GM13976 (cell line): Measurements from ENCODE around the gene KDM8.
A peak's percentile ranks its signal among the peaks of the same experiment; 100 is the strongest.

Source experiments
- DNase-seq: peaks from one replicate; pipeline ENCODE4 v3.0.0; 2012; ENCODE audit warnings: low spot score
- in situ Hi-C: fragments of 300-500 bp; cut with MboI; formaldehyde crosslinking; loops from one replicate; pipeline ENCODE4 v1.12.0; 2022; ENCODE audit warnings: low sequenced_read_pairs, mixed read lengths, inconsistent platforms; ENCODE audit not compliant: unreplicated experiment
- TF ChIP-seq, protein P1 (sequence below): IDR thresholded peaks from 2 replicates; pipeline ENCODE4 v1.5.1; 2012; ENCODE audit warnings: borderline replicate concordance, mild to moderate bottlenecking; ENCODE audit not compliant: insufficient read depth; ENCODE audit errors: extremely low read depth, missing control alignments, control extremely low read depth

KDM8 gene

DNA sequence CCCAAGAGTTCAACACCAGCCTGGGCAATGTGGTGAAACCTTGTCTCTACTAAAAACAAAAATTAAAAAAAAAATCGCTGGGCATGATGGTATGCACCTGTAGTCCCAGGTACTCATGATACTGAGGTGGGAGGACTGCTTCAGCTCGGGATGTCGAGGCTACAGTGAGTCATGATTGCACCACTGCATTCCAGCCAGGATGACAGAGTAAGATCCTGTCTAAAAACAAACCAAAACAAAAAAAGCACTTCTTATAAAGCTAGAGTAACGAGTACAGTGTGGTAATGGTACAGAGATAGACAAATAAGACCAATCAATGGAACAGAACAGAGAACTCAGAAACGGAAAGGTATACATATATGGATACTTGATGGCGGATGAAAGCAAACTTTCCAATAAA, 60.8 kb downstream of the KDM8 start:
- no peak for DNase-seq
- in situ Hi-C loops: no loop called here

GRCh38 chr16:27265982-27266381, 62.7 kb downstream of the KDM8 start:
- no peak for DNase-seq
- TF ChIP-seq, protein P1, sequence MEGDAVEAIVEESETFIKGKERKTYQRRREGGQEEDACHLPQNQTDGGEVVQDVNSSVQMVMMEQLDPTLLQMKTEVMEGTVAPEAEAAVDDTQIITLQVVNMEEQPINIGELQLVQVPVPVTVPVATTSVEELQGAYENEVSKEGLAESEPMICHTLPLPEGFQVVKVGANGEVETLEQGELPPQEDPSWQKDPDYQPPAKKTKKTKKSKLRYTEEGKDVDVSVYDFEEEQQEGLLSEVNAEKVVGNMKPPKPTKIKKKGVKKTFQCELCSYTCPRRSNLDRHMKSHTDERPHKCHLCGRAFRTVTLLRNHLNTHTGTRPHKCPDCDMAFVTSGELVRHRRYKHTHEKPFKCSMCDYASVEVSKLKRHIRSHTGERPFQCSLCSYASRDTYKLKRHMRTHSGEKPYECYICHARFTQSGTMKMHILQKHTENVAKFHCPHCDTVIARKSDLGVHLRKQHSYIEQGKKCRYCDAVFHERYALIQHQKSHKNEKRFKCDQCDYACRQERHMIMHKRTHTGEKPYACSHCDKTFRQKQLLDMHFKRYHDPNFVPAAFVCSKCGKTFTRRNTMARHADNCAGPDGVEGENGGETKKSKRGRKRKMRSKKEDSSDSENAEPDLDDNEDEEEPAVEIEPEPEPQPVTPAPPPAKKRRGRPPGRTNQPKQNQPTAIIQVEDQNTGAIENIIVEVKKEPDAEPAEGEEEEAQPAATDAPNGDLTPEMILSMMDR: no peak
- in situ Hi-C loops: no loop called here

More for the DNA sequence above, 60.8 kb downstream of the KDM8 start:
- TF ChIP-seq, protein P1: no peak

- TF ChIP-seq, protein P1: no peak
- in situ Hi-C loops: no loop called here
- no peak for DNase-seq
Measured at GRCh38 chr16:27267037-27267677, 63.8 kb downstream of the KDM8 start.

DNA sequence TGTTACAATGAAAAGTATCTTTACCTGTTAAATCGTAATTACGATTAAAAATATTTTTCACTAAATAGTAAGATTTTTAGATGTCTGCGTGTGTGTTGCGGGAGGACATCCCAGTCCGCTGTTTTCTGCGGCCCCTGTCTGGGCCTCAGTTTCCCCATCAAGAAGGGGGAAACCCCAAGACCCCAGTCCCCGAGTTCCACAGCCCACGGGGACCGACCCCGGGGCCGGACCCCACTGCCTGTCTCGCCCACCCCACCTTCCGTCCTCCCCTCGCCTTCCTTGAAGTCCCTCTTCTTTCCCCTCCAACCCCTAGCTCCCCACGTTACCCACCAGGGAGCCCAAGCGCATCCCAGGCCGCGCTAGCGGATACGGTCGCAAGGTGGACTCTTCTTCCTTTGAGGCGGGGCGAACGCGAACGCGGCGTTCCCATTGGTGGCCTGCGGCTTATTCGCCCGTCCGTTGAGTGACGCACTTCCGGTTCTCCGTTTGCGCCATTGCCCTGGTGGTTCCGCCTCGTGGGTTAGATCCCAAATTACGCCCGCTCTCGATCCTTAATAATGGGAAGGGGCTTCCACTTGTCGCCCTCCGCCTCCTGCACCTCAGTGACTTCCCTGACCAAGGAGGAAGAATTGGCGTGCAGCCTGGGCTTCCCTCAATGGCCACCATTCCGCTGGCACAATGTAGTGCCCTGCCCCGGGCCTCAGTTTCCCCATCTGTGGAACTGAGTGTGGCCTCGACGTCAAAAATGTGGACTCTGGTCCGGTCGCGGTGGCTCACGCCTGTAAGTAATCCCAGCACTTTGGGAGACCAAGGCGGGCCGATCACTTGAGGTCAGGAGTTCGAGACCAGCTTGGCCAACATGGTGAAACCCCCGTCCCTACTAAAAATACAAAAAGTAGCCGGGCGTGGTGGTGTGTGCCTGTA, 65.3 kb downstream of the KDM8 start, which contains the start of gene NSMCE1:
TSS of gene NSMCE1 (minus strand) at position 397 of the 924 bp plus-strand sequence. CDS start 11,202 bp downstream, outside the sequence.
- in situ Hi-C loops: no loop called here
- peak; percentile 97 for DNase-seq
- TF ChIP-seq, protein P1: no peak

DNA sequence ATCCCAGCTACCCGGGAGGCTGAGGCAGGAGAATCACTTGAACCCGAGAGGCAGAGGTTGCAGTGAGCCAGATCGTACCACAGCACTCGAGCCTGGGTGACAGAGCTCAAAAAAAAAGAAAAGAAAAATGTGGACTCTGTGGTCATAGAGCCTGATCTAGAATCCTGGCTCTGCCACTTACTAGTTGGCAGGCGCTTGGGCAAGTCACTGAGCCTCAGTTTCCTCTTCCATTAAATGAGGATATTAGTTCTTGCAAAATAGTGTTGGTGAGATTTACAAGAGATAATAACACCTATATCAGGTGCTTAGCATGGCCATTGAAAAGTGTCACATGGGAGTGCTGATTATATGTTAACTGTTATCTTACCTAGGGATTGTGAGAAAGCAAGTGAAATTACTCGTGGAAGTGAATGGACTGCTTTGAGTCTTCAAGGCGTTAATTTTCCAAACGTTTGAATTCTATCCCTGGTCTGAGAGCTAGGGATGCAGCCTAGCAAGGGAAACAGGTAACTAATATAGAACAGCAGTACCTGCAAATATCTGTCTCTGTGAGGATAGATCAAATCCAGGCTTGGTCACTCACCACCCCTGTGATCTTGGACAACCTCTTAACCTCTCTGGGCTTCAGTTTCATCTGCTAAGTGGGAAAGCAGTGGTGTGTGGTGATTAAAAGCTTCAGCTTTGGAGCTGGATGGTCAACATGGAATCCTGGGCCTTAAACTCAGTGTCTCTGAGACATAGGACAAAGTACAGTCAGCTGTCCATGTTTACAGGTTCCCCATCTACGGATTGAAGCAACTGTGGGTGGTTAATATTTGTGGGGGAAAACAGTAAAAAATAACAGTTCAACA, 66.2 kb downstream of the KDM8 start:
- TF ChIP-seq, protein P1: no peak
- in situ Hi-C loops: no loop called here

DNA sequence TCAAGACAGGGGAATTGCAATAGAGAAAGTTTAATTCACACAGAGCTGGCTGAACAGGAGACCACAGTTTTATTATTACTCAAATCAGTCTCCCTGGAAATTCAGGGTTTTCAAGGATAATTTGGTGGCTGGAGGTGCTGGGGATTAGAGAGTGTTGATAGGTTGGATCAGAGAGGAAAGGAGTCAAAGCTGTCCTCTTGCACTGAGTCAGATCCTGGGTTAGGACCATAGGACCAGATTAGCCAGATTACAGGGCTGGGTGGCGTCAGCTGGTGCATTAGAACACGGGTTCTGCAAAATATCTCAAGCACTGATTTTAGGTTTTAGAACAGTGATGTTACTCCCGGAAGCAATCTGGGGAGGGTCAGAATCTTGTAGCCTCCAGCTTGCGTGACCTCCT, 67.0 kb downstream of the KDM8 start:
- TF ChIP-seq, protein P1: no peak
- DNase-seq: no peak
- in situ Hi-C loops: no loop called here

More for the DNA sequence above, 66.2 kb downstream of the KDM8 start:
- DNase-seq: no peak
